CD4-positive, alpha-beta T cell treated with Interleukin-6 for 4 hours (primary cell): ENCODE measurements around the gene GNAL.

ENCODE experiments used
- DNase-seq: peaks from one replicate; pipeline ENCODE4 v3.0.0-alpha.2; 2020; ENCODE audit warnings: mixed read lengths

Gene GNAL

GRCh38 chr18:11729556-11729955 lies 40.5 kb downstream of the GNAL start:
- no peak for DNase-seq

DNA sequence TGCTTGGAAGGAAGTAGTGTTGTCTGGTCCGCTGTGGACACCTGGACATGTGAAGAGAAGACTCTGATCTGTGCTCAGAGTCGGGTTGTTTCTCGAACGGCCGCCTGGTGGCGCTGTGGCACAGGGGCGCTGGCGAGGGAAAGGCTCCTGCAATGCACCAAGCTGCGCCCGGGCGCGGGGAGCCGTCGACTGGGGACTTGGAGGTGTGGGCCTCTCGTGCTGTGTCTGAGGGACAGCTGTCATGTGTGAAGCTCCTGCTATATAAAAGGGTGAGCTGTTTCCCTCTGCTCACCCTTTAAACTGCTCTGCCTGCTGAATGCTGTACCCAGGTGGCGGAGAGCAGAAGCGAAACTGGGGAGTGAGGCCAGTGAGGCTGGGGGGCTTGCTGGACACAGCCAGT lies 44.0 kb downstream of the GNAL start:
- DNase-seq, result peak; percentile 58

DNA sequence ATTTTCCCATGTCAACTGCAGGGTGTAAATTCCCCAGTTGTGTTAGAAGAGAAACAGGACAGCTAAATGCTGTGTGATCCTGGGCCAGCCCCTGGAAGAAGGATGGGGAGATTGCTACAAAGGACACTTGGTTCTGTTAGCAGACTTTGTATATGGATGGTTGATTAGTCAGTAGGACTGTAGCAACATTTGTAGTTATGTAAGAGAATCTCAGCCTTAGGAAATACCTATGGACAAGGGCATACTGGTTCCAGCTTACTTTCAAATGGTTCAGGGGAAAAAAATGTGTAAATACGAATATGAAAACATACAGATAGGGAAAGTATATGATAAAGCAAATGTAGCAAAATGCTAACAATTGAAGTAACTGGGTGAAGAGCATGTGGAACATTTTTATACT lies 47.6 kb downstream of the GNAL start:
- DNase-seq, result no peak

DNA sequence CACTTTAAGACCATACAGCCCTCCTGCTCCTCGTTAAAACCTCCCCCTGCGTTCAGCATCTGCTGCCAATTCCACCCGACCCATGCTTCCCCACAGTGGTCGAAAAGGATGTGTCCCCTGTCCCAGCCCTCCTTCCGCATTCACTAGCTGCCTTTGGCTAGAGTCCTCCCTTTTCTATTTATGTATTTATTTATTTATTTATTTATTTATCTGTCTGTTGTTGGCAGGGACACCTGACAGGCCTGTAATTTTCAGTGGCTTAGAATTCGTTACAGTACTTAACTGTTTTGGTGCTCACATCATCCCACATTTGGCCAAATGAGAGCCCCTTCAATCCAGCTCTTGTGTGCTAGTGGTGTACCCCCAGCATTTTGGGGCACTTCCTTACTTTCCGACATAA lies 50.8 kb downstream of the GNAL start:
- no peak for DNase-seq

DNA sequence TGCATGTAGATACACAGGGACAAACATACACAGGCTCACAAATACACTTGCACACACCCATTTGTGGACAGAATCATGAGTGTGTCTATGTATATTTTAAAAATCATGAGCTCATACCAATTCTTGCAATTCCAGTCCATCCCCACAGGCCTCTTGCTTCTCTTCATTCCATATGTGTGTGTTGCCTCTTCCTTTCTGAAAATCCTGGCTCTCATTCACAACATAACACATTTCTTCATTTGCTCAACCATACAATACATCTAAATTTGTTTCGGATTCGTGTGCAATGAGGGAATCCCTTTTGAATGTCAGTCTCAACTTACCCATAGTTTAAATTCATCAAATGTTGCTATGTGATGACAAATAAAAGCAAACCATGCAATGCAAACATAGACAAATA lies 51.4 kb downstream of the GNAL start:
- DNase-seq, result no peak

DNA sequence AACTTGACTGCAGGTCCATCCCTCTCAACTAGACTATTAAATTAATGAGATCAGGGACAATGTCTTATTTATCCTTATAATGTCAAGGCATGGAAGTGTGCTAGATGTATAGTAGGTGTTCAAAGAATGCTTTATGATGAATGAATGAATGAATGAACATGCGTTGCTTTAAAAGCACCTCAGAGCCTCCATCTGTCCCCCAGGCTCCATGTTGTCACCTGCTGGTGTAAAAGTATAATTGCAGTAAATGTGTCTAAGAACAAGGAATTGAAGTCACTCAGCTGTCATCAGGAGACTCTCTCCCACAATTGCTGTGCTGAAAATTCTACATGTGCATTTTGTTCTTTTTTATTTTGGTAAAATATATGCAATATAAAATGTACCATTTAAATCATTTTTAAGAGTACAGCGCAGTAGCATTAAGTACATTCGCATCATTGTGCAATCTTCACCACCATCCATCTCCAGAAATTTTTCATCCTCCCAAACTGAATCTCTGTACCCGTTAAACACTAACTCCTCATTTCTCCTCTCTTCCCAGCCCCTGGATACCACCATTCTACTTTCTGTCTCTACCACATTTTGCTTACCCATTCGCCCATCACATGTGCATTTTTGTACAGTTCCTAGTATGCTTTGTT lies 52.6 kb downstream of the GNAL start:
- no peak for DNase-seq

DNA sequence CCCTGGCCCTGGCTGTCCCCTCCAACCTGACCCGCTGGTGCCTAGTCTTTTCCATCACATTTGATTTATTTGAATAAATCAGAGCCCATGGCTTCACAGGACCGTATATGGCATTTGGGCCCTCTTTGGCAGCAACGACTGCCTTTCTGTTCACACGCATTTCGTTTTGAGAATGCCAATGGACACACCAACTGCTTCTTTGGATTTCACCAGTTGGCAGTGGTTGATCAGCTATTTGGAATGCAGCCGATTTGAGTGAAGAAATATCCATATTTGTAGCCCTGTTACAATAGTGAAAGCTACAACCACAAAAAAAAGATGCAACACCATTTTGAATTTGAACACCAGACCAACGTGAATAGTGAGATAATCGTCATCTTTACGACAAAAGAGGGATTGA lies 56.5 kb downstream of the GNAL start:
- DNase-seq, result no peak

DNA sequence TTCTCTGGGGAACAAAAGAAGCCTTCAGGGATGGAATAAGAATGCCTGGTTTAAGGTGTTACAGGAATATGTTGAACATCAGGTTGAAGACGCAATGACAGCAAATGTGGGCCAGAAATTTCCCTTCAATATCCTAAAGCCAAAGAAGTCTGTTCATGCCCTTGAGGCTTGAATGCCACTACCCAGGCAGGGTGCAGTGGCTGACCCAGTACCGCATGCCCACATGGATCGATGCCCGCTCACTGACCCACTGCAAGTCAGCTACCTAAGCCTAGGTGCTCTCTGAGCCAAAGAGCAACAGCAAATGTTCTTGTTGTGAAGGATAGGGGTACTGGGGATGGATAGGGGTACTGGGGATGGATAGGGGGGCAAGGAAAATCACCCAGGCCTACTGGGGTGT lies 58.2 kb downstream of the GNAL start:
- no peak for DNase-seq

- no peak for DNase-seq
Observed at GRCh38 chr18:11747731-11748130, 58.7 kb downstream of the GNAL start.

DNA sequence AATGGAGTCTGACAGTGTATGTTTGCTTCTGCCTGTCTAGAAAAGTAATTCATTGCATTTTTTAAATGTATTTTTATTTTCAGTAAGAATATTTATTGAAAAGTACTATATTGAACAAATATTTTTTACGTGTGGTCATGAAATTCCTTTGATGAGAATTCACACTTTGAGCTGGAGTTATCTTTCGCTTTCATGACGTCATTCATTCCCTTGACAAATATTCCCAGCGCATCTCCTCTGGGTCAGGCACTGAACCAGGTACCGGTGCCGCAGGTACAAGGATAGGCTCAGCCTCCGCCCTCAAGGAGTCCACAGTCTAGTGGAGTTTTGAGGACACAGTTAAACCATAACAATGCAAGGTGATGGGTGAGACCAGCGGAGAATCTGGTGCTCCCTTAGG lies 60.2 kb downstream of the GNAL start:
- DNase-seq, result no peak

GRCh38 chr18:11750171-11750570 lies 61.1 kb downstream of the GNAL start:
- no peak for DNase-seq

GRCh38 chr18:11750581-11751310 lies 61.7 kb downstream of the GNAL start:
- no peak for DNase-seq

- DNase-seq, result no peak
Observed at GRCh38 chr18:11751341-11752115, 62.5 kb downstream of the GNAL start.

DNA sequence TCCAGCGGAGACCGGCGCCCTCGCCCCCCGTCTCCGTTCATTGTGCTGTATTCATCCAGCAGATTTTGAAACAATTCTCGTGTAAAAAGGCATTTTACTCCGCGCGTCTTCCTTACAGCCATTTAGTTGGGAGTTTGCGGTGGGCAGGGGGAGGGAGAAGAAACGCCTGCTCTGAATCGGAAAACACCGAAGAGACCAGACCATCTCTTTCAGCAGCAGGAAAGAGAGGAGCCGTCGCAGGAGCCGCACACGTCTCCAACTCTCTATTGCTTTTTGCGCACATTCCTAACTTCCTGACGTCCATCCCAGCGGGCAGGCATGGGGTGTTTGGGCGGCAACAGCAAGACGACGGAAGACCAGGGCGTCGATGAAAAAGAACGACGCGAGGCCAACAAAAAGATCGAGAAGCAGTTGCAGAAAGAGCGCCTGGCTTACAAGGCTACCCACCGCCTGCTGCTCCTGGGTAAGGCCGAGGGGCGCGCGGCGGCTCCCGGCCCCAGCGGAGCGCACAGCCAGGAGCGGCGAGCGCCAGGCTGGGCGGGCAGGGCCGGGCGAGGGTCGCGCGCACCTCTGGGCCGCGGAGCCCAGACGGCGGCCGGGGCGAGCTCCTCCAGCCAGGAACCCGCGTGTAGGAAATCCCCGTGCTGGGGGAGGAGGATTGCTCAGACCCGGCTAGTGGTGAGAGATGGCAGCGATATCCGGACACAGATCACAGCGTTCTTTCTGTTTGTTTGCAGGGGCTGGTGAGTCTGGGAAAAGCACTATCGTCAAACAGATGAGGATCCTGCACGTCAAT lies 63.2 kb downstream of the GNAL start:
- DNase-seq, result no peak

- DNase-seq, result no peak
Observed at GRCh38 chr18:11754979-11755378, 65.9 kb downstream of the GNAL start.

DNA sequence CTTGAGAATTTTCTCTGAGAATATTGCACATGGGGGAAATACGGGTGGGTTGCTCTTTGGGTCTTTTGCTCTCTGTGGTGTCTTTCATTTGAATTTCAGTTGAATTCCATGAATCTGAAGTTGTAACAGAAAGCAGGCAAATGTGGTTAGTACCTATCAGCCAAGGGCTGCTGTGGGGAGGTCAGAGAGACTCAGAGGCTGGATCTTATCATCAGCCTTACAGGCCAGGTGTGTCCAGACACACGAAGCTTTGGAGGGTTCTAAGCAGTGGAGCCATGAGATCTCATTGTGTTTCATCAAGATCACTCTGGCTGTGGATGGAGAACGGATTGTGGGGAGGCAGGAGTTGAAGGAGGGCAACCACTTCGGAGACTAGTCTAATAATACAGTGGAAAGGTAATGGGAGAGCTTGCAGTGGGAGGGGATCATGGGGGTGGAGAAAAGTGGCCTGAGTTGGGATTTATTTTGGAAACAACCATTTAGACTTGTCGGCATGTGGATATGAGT lies 68.1 kb downstream of the GNAL start:
- DNase-seq, result no peak

DNA sequence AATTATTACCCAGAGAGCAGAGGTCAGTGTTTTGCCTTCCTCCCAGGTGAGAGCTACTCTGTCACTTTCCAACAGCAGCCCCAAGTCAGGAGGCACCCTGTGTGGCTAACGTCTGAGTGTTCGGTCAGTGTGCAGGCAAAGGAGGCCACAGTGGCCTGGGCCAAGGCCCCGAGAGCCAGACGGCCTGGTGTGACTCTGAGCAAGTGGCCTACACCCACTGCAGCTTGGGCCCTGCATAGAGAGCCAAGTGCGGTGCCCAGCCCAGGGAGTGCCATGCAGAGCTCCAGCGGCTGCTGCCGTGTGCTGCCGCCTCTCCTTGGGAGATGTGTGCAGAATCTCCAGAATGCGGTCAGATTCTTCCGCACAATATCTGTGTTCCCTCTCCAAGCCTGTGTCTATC lies 70.4 kb downstream of the GNAL start:
- DNase-seq, result no peak

DNA sequence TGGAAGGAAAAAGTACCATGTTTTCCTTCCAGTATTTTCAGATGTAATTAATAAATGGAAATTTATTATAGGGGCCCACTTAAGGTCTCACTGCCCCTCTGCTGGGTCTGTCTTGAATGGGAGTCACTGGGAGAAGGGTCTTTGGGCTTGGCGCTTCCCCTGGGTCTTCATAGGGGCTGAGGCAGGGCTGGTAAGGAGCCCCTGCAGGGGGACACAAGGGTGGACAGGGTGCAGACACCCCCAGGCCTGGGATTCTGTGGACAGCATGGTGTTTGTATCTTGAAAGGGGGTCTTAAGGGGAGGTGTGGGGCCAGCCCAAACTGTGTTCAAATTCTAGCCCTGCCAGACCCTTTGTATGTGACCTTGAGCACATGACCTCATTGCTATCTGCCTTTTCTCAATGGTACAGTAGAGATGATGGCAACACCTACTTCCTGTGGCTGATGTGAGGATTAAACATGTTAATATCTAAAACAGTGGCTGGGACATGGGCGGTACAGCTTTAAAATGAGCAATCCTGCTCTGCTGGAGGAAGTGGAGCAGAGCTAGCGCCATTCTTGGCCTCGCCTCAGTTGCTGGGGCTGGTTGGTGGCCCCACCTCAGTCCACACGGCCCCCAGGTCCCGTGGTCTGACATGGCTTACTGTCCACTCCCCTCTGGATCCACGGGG lies 71.6 kb downstream of the GNAL start:
- DNase-seq, result no peak

GRCh38 chr18:11761553-11761952 lies 72.5 kb downstream of the GNAL start:
- no peak for DNase-seq

GRCh38 chr18:11762429-11762828 lies 73.4 kb downstream of the GNAL start:
- DNase-seq, result no peak

DNA sequence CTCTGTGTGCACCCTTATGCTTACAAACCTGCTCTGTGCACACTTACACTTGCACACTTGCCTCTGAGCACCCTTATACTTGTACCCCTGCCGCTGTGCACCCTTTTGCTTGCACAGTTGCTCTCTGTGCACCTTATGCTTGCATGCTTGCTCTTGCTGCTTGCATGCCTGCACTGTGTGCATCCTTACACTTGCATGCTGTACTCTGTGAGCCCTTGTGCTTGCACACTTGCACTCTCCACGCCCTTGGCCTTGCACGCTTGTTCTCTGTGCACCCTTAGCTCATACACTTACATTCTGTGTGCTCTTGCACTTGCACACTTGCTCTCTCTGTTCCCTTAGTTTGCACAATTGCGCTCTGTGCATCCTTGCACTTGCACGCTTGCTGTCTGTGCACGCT lies 78.3 kb downstream of the GNAL start:
- DNase-seq, result no peak

DNA sequence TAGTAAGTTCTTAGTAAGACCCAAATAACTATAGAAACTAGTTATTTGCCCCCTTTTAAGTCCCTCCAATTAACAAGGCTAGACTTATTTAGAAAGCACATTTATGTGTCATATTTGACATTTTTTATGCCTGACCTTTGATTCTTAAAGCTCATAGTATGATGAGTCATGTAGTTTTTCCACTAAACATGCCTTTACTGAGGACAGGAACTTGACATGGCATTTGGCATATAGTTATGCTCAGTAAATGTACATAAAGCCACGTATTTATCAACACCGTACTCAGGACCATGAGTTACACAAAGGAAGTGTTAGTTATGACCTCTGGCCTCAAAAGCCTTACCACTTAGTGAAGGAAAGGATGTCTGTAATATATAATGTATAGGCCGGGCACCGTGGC lies 78.9 kb downstream of the GNAL start:
- no peak for DNase-seq
